ENCODE results near the gene DPCD.

Gene DPCD

DNA sequence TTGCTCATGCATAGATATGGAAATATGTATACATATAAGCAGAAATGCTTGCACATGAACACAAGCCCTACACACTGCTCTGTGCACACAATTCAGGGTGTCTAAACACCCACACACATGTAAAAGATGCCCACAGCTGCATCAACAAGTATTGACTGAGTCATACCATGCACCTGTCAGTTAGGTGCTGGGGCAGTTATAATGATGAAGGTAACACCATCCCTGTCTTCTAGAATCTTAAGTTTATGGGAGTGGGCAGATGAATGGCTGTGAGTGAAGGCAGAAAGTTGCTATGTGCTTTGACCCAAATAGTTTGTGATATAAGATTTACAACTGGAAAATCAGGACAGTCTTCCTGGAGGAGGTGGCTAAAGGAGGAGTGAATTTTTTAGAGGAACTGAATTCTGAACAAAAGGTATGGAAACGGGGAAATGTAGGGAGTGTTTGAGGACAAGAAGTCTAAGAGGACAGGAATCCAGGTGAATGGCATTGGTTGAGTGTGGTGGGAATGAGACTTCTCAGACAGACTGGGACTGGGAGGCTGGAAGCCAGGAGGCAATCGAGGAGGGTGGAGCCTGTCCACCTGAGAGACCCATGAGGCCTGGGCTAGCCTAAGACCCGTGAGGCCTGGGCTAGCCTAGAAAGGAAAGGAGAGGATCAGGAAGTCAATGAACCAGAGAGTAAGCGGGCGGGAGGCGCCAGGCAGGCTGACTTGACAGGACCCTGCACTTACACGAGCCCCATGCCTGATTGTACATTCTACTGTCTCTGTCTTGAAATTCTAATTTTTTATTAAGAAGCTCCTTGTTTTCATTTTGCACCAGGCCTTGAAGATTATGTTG, 20.7 kb upstream of the DPCD start:
- no peak for DNase-seq

DNA sequence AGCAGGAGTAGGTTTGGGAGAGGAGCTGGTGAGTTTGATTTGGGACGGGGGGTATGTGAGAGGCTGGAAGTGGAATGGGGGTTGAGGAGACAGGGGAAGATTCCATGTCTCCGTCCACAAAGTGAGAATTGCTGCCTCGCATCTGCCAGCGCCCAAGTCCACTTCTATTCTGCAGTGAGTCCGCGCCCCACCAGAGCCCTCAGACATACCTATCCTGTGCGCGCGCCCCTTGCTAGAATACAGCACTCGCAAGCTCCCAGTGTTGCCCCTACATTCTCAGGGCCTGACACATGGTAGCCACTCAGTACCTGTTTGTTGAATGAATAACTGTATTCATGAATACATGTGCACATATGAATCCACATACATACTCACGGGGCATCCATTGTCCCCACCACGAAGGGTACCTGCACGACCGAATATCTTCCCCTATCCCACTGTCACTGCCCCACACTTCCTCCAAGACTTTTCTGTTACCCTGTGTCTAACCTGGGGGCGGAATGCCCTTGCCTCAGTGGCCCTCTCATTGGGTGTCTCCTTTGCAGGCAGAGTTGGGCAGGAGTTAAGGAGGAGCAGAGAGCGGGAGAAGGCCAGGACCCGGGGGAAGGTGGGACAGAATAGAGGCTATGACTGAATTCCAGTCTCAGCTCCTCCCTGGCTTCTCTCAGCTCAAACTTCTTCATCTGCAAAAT, 19.9 kb upstream of the DPCD start:
- no peak for DNase-seq

- DNase-seq, result no peak
Observed at GRCh38 chr10:101569323-101569621, 18.8 kb upstream of the DPCD start.

DNA sequence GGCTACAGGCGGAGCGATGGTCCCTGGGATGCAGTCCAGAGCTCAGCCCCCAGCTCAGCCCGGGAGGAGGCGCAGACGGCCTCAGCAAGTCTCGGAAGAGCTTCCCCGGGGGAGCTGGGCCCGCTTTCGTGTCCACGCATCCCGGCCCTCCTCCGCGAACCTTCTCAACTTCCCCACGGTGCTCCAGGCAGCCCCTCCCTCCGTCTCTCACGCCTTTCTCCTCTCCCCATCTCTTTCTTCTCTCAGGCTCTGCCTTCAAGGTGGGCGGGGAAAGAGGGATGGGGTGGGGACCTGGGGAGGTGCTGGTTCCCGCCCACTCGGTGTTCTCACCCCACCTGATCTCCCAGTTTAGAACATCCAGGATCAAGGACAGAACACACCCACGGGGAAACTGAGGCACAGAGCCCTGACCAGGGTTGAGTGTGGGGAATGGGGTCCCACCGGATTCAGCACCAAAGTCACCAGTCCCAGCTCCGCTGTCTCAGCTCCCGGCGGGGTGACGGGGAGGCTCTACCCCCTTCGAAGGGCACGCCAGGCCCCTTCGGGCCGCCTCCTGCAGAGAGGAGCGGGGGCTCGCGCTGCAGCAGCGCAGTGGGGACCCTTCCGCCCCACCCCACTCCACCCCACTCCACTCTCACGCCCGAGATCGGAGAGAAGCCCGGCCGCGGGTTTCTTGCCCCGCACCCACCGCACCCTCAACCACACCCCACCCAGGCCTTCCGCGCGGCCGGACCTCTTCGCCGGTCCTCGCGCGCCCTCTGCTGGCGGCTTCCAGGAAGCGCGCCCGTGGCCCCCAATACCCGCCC, 18.3 kb upstream of the DPCD start:
- DNase-seq, result peak; percentile 81

GRCh38 chr10:101570428-101571270, 17.5 kb upstream of the DPCD start:
- DNase-seq, result no peak

DNA sequence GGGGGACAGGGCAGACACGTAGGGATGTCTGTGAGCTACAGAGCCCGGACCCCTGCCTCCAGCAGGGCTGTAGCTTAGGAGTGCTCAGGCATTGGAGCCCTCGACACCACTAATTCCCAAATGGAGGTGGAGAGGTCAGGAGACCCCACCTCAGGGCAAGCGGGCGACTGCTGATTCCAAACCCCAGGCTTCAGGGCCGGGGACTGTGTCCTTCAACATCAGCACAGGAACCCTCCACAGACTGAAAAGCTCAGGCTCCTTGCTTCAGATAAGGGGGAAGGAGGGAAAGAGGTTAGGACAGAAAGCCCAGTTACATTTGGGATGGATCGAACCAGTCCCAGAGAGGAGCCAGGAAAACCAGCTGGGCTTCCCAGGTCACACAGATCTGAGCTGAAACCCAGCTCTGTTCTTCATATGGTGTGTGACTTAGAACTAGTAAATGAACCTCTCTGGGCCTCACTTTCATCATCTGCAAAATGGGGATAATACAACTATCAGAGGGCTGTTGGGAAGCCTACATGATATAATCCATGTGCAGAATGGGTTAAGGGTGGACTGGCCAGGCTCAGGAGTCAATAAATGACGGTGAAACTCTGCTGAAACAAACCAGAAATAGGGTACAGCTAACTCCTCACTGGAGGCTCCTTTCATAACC, 16.7 kb upstream of the DPCD start:
- no peak for DNase-seq

DNA sequence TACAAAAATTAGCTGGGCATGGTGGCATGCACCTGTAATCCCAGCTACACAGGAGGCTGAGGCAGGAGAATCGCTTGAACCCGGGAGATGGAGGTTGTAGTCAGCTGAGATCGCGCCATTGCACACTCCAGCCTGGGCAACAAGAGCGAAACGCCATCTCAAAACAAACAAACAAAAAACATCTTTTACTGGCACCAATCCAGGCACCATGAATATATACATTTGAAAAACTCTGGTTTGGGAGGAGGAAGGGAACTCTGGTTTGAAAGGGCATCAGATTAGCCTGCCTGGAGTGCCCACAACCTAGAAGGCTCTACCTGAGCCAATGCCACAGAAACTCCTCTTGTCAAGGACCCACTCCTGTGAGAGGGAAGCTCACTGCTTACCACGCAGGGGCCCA, 16.0 kb upstream of the DPCD start:
- no peak for DNase-seq

GRCh38 chr10:101572785-101573184, 15.3 kb upstream of the DPCD start:
- DNase-seq, result no peak

DNA sequence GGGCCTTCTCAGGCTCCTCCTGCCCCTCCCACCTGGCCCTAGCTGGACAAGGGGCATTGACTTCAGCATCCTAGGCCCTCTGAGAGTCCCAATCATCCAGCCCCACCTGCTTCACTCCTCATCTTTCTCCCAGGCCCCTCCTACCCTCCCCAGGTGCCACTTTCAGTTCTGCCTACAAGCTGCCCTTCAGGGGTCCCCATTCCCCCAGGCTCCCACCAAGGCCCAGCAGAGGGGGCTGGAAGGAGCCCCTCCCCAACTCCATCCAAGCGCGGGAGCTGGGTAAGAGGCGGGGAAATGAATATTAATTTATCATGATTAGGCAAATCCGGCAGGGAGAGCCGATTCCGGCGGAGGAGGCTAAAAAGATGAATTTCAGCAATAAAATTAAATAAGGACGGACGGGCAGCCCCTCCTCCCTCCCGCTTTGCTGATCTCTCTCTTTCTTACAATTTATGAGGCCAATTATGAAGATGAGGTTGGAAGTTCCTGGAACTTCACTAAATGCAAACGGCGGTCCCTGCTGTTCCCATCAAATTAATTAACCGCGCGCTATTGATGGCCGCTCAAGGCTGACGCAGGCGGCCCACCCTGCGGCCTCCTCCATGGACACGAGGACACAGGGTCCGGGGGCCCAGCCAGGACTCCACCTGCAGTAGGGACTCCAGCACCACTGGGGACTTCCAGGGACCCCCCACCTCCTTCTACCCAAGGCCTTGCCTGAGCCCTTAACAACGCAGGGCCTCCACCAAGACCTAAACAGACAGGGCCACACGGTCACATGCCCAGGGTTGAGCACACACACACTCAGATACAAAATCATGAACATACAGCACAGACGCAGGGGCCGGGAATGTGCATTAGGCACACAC, 14.0 kb upstream of the DPCD start:
- no peak for DNase-seq

DNA sequence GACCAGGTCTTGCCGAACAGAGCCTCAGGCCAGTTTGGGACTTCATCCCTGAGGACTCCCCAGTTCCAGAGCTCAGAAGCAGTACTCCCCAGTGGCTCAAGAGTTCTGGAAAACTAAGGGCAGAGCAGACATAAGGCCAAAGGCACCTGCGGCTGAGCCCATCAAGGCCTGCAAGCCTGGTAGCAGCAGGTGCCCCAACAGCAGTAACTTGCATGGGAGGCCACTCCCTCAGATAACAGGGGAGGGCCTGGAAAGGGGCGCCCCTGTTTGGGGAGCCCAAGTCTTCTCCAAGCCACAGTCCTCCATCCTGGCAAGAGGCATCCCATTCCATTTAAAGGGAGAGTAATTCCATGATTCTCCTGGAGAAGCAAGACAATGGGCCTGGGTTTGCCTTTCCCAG, 13.0 kb upstream of the DPCD start:
- no peak for DNase-seq

- DNase-seq, result no peak
Observed at GRCh38 chr10:101575580-101576210, 12.4 kb upstream of the DPCD start.

DNA sequence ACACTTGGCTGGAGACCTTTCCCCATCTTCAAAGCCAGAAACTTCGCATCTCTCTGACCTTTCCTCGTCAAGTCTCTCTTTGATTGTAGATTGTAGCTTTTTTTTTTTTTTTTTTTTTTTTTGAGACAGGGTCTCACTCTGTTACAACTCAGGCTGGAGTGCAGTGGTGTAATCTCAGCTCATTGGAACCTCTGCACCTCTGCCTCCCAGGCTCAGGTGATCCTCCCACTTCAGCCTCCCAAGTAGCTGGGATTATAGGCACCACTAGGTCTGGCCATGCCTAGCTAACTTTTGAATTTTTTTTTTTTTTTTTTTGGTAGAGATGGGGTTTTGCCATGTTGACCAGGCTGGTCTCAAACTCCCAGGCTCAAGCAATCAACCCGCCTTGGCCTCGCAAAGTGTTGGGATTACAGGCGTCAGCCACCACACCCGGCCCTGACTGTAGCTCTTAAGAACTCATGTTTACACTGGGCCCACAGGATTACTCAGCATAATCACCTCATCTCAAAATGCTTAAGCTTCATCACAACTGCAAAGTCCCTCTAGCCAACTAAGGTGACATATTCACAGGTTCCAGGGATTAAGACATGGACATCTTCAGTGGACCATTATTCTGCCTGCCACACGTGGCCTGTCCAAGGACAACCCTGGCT, 11.8 kb upstream of the DPCD start:
- DNase-seq, result no peak

- no peak for DNase-seq
Observed at GRCh38 chr10:101577121-101577871, 10.8 kb upstream of the DPCD start.

DNA sequence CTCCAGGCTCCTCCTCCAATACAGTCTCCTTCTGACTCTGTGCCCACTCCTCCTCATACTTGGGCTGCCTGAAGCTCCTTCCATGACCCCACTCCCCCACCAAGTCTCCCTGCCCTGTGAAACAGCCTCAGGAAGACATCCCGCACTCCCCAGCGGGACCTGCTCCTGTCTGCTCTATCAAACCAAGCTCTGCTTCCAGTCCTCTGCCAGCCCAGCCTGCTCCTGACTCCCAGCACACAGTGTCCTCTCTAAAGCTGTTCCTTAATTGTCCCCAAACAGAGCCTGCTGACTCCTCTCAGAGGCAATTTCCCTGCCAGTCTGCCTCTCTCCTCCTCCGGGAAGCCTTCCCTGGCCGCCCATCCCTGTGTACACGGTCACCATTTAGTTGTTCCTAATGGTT, 9.9 kb upstream of the DPCD start:
- DNase-seq, result no peak

GRCh38 chr10:101578803-101579515, 9.2 kb upstream of the DPCD start:
- DNase-seq, result no peak

GRCh38 chr10:101579516-101579870, 8.6 kb upstream of the DPCD start:
- no peak for DNase-seq

- no peak for DNase-seq
Observed at GRCh38 chr10:101580486-101581399, 7.4 kb upstream of the DPCD start.

DNA sequence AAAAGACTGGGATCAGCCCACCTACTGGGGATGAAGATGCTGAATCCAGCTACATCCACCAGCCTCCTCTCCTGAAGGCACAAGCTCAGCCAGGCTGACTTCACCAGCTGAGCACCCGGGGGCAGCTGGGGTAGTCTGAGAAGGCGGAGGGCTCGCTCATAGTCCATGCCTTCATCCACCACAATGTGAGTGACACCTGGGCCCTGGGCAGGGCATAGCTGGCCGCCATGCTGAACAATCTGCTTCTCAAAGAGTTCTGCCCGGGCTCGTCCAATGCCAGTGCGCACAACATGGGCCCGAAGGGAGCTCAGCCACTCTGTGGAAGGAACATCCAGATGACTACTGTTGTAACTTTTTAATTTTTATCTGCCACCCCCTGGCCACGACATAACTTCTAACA, 2.3 kb upstream of the DPCD start:
- DNase-seq, result no peak

Data from activated naive CD4-positive, alpha-beta T cell treated with Interleukin-2 at 50 U/mL for 16 hours (primary cell).